ENCODE results near the gene SGCA.

The SGCA gene

DNA sequence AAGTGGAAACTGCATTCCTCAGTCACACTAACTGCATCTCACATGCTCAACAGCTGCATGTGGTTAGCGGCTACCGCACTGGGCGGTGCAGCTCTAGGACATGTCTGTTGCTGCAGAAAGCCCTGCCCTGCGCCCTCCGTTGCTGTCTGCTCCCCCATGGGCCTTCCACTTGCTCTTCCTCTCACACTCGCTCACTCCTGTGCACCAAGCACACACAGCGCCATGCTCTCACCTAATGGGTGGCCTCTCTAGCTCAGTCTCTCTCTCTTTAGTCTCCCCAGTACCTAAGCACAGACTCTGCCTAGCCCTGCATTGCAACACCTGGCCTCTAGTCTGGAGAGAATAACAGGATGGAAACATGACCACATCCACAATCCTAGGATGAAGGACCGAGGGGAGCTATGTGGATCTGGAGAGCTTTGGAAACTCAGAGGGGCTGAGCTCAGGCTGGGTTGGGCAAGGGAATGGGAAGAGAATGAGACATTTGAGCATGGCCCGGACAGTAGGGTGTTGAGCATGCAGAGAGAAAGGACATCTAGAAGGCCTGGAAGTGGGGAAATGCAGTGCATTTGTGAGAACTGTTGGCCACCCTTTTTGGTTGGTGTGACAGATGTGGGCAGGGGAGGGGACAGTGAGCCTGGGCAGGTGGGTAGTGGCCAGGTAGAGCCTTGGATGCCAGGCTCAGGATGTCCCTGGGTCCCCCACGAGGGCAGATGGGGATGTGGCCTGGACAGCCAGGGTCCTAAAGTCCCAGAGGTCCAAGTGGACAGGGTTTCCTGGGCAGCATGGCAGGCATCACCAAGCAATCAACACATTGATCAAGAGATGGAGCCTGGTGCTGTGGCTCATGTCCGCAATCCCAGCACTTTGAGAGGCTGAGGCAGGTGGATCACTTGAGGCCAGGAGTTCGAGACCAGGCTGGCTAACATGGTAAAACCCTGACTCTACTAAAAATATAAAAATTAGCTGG lies 16.1 kb downstream of the SGCA start:
- H3K27ac ChIP-seq, result no peak overlapping the region
- TF ChIP-seq, protein P1, sequence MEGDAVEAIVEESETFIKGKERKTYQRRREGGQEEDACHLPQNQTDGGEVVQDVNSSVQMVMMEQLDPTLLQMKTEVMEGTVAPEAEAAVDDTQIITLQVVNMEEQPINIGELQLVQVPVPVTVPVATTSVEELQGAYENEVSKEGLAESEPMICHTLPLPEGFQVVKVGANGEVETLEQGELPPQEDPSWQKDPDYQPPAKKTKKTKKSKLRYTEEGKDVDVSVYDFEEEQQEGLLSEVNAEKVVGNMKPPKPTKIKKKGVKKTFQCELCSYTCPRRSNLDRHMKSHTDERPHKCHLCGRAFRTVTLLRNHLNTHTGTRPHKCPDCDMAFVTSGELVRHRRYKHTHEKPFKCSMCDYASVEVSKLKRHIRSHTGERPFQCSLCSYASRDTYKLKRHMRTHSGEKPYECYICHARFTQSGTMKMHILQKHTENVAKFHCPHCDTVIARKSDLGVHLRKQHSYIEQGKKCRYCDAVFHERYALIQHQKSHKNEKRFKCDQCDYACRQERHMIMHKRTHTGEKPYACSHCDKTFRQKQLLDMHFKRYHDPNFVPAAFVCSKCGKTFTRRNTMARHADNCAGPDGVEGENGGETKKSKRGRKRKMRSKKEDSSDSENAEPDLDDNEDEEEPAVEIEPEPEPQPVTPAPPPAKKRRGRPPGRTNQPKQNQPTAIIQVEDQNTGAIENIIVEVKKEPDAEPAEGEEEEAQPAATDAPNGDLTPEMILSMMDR (IDR thresholded peaks at IDR 0.05), result no peak
- TF ChIP-seq ZFX (IDR thresholded peaks at IDR 0.05; ENCODE audit: borderline replicate concordance), result no peak

DNA sequence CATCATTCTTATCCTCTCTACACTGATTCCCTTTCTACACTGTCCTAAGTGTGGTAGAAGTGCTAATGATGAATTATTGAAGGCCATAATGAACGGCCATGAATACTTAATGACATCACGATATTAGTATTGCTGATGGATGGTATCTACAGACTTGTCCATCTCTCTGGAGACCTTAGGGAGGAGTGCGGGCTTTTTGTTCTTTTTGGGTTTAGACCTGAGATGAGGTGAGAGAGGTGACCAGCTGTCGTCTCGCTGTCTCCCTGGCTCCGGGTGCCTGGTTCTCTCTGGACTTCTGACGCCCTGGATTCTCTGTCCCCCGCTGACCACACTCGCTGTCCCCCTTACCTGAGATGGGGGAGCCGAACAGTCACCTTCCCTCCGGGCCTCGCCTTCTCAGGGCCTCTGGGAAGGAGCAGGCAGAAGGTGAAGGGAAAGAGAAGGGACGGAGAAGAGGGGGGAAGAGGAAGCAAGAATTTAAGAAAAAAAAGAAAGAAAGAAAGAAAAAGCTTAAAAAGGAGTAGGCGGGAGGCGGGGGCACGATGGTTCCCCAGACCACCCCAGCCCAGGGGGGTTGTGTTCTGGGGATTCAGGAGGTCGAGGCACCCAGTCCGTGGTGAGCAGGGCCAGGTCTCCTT lies 17.1 kb downstream of the SGCA start:
- TF ChIP-seq, protein P1 (IDR thresholded peaks at IDR 0.05), result no peak
- no peak for TF ChIP-seq ZFX (IDR thresholded peaks at IDR 0.05; ENCODE audit: borderline replicate concordance)

DNA sequence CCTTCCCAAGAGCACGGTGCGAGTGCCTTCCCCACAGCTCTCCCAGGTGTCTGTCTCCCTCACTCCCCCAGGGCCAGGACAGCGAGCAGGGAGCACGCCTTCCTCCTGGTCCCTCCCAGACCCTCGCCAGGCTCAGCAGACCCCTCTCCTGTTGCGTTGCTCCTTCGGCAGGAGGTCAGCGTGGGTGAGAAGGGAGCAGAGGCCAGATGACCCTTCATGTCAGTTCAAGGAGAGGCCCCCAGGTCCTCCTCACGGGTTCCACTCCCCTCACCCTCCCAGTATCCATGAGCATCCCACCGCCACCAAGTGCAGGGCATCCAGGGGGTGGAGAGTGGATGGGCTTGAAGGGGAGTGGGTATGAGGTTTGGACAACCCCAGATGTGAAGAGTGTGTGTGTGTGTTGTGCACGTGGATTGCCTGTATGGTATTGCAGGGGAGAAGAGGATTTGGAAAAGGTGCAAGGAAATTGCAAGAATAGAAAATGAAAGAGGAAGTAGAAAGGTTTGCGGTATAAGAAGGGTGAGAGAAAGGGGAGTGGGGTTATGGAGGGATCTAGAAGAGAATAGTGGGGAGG lies 17.7 kb downstream of the SGCA start:
- H3K27ac ChIP-seq, result no peak overlapping the region
- TF ChIP-seq, protein P1 (IDR thresholded peaks at IDR 0.05), result no peak
- no peak for TF ChIP-seq ZFX (IDR thresholded peaks at IDR 0.05; ENCODE audit: borderline replicate concordance)

More for the DNA sequence above, 17.1 kb downstream of the SGCA start:
- H3K27ac ChIP-seq, result no peak overlapping the region

DNA sequence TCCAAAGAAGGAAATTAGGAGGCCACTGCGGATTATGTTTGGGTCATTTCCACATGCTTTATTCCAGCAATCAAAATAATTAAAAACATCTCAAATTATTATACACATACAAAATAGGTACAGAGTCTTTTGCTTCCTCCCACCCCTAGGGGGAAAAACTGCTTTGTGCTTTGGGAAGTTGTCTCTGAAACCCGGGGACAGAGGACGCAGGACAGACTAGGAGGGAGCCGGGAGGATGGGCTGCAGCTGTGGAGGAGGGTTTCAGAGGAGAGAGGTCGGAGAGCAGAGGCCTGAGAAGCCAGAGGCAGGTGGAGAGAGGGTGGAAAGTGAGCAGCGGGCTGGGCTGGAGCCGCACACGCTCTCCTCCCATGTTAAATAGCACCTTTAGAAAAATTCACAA lies 18.3 kb downstream of the SGCA start:
- no peak overlapping the region for H3K27ac ChIP-seq
- TF ChIP-seq ZFX (IDR thresholded peaks at IDR 0.05; ENCODE audit: borderline replicate concordance), result no peak
- TF ChIP-seq, protein P1 (IDR thresholded peaks at IDR 0.05), result no peak

DNA sequence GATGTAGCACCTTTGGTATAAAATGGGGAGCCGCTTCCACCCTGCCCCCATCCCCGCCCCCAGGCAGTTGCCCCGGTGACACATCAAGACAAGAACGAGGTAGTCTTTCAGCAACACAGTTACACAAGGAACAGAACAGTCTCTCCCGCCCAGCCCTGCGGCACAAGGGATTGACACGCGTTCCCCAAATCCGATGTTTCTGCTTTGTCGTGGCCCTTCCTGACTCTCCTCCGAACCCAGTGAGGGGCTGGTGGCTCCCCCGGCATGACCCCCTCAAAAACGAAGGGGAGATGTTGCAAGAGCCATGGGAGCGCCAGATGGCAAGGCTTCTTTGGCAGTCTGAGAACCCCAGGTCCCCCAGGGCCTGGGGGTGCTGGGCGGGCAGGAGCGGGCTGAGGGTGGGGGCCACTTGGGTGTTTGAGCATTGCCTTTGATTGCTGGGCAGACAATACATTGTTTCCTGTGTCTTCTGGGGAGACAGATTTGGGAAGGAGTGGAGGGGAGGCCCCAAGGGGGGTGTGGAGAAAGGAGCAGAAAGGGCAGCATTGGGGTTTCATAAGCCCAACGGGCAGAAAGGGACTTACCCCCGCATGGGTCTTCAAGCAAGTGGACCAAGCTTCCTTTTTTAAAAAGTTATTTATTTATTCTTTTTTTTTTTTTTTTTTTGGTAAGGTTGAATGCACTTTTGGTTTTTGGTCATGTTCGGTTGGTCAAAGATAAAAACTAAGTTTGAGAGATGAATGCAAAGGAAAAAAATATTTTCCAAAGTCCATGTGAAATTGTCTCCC lies 19.0 kb downstream of the SGCA start:
- no peak overlapping the region for H3K27ac ChIP-seq
- no peak for TF ChIP-seq ZFX (IDR thresholded peaks at IDR 0.05; ENCODE audit: borderline replicate concordance)
- TF ChIP-seq, protein P1 (IDR thresholded peaks at IDR 0.05), result no peak

DNA sequence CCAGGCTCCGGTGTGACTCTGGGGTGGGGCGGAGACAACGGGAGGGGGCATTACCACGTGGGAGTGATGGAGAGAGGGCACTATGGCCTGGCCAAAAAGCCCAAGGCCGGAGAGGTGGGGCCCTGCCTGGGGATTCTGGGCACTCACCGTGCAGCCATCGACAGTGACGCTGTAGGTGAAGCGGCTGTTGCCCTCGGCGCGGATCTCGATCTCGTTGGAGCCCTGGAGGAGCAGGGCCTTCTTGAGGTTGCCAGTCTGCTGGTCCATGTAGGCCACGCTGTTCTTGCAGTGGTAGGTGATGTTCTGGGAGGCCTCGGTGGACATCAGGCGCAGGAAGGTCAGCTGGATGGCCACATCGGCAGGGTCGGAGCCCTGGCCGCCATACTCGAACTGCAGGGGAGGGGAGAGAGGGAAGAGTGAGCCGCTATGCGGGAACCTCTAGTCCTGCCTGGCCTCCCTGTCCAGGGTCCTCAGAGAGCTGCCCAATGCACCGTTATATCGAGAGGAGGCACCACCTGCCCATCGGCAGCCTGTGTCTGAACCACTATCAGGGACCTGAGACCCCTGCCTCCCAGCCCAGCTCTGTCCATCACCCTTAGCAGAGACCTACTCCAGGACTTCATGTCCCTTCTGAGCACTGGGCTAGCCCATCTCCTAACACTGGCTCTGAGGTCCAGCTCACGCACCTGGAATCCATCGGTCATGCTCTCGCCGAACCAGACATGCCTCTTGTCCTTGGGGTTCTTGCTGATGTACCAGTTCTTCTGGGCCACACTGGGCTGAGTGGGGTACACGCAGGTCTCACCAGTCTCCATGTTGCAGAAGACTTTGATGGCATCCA lies 20.0 kb downstream of the SGCA start:
- no peak overlapping the region for H3K27ac ChIP-seq
- TF ChIP-seq, protein P1 (IDR thresholded peaks at IDR 0.05), result no peak
- no peak for TF ChIP-seq ZFX (IDR thresholded peaks at IDR 0.05; ENCODE audit: borderline replicate concordance)
